Gastroesophageal sphincter (tissue), 3 donors: ENCODE data around the gene QKI.

ENCODE experiments used
- POLR2A ChIP-seq, 2 donors: fragments of 450-650 bp; IDR thresholded peaks; one replicate each; pipeline ENCODE4 v1.6.1; 2017; ENCODE audit warnings: antibody characterized with exemption in 2 of 2, mild to moderate bottlenecking in 2 of 2, moderate library complexity in 1 of 2
- TF ChIP-seq, protein P1 (sequence below), 4 experiments: fragments of 200-600 bp in 2 of 4; fragments of 450-650 bp in 2 of 4; sonication (generic) in 1 of 4; IDR thresholded peaks; one replicate each; pipeline ENCODE4 v1.5.1; 2017 to 2019; ENCODE audit warnings: antibody characterized with exemption in 4 of 4, mild to moderate bottlenecking in 2 of 4, moderate library complexity in 2 of 4

DNA sequence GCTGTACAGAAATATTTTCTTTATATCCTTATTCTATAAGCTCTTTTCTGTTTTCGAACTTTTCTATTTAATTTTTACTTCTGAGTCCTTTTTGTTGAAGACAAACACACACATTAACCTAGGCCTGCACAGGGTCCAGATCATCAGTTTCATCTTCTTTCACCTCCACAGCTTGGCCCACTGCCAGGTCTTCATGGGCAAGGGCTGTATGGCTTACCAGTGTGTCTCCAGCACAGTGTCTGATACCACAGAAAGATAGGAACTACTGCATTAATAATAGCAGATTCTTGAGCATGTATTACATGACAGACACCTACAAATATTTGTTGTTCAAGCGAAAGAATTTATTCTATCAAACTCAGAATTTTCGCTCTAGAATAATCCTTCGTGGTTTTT is 24.4 kb downstream of the QKI start:
- TF ChIP-seq, protein P1, sequence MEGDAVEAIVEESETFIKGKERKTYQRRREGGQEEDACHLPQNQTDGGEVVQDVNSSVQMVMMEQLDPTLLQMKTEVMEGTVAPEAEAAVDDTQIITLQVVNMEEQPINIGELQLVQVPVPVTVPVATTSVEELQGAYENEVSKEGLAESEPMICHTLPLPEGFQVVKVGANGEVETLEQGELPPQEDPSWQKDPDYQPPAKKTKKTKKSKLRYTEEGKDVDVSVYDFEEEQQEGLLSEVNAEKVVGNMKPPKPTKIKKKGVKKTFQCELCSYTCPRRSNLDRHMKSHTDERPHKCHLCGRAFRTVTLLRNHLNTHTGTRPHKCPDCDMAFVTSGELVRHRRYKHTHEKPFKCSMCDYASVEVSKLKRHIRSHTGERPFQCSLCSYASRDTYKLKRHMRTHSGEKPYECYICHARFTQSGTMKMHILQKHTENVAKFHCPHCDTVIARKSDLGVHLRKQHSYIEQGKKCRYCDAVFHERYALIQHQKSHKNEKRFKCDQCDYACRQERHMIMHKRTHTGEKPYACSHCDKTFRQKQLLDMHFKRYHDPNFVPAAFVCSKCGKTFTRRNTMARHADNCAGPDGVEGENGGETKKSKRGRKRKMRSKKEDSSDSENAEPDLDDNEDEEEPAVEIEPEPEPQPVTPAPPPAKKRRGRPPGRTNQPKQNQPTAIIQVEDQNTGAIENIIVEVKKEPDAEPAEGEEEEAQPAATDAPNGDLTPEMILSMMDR (IDR thresholded peaks at IDR 0.05): no peak
- TF ChIP-seq POLR2A (IDR thresholded peaks at IDR 0.05): no peak
